Measurements from ENCODE around the gene LRG1.
"Not testable (repeated sequence)": the region's sequence is repeated elsewhere in the genome, so short reads cannot be mapped to it uniquely, and the experiment has no call there.

Gene LRG1

GRCh38 chr19:4576016-4576933 lies 36.4 kb upstream of the LRG1 start:
- peak; percentile 39 to 52 for DNase-seq (ENCODE audit: low read depth in 2 of 2)

GRCh38 chr19:4575267-4576015 lies 35.6 kb upstream of the LRG1 start:
- no peak for DNase-seq (ENCODE audit: low read depth in 2 of 2)

- DNase-seq (ENCODE audit: low read depth in 2 of 2) = no peak
Measured at GRCh38 chr19:4573682-4574081, 33.8 kb upstream of the LRG1 start.

- no peak for DNase-seq (ENCODE audit: low read depth in 2 of 2)
Measured at GRCh38 chr19:4571305-4571917, 31.6 kb upstream of the LRG1 start.

- DNase-seq (ENCODE audit: low read depth in 2 of 2) = no peak
Measured at GRCh38 chr19:4570916-4571304, 31.1 kb upstream of the LRG1 start.

GRCh38 chr19:4570402-4570801 lies 30.6 kb upstream of the LRG1 start:
- no peak for DNase-seq (ENCODE audit: low read depth in 2 of 2)

- DNase-seq (ENCODE audit: low read depth in 2 of 2) = no peak
Measured at GRCh38 chr19:4568886-4569285, 29.1 kb upstream of the LRG1 start.

GRCh38 chr19:4567584-4568071 lies 27.8 kb upstream of the LRG1 start:
- DNase-seq (ENCODE audit: low read depth in 2 of 2) = peak; percentile 23 to 33

GRCh38 chr19:4566402-4567051 lies 26.7 kb upstream of the LRG1 start:
- no peak for DNase-seq (ENCODE audit: low read depth in 2 of 2)

GRCh38 chr19:4563562-4563961 lies 23.7 kb upstream of the LRG1 start:
- DNase-seq (ENCODE audit: low read depth in 2 of 2) = not testable (repeated sequence)

- not testable (repeated sequence) for DNase-seq (ENCODE audit: low read depth in 2 of 2)
Measured at GRCh38 chr19:4562085-4562484, 22.2 kb upstream of the LRG1 start.

- DNase-seq (ENCODE audit: low read depth in 2 of 2) = no peak
Measured at GRCh38 chr19:4559569-4559968, 19.7 kb upstream of the LRG1 start, which contains the start of gene SEMA6B. Gene SEMA6B (minus strand): TSS chr19:4559684. CDS start chr19:4558457, 1,227 bp downstream.

GRCh38 chr19:4557971-4558941 lies 18.4 kb upstream of the LRG1 start:
- no peak for DNase-seq (ENCODE audit: low read depth in 2 of 2)

GRCh38 chr19:4557144-4557970 lies 17.5 kb upstream of the LRG1 start:
- no peak for DNase-seq (ENCODE audit: low read depth in 2 of 2)

GRCh38 chr19:4556597-4557127 lies 16.8 kb upstream of the LRG1 start:
- no peak for DNase-seq (ENCODE audit: low read depth in 2 of 2)

- DNase-seq (ENCODE audit: low read depth in 2 of 2) = no peak
Measured at GRCh38 chr19:4555657-4556561, 16.1 kb upstream of the LRG1 start.

- no peak for DNase-seq (ENCODE audit: low read depth in 2 of 2)
Measured at GRCh38 chr19:4554717-4555116, 14.9 kb upstream of the LRG1 start.

GRCh38 chr19:4553775-4554174 lies 13.9 kb upstream of the LRG1 start:
- no peak for DNase-seq (ENCODE audit: low read depth in 2 of 2)

All from stimulated activated CD8-positive, alpha-beta memory T cell treated with anti-CD3 and anti-CD28 coated beads, Interleukin-2, amount 100 ng/mL, for 1 hour (primary cell).